22Rv1 (cell line): ENCODE data around the gene TEAD3.

Experiments
- ZFX ChIP-seq: fragments of 450-650 bp; IDR thresholded peaks from 2 replicates; pipeline ENCODE4 v1.6.1; 2017; ENCODE audit warnings: antibody characterized with exemption, borderline replicate concordance
- TF ChIP-seq, protein P1 (sequence below): fragments of 450-650 bp; IDR thresholded peaks from 2 replicates; pipeline ENCODE4 v1.5.1; 2017; ENCODE audit warnings: mild to moderate bottlenecking

DNA sequence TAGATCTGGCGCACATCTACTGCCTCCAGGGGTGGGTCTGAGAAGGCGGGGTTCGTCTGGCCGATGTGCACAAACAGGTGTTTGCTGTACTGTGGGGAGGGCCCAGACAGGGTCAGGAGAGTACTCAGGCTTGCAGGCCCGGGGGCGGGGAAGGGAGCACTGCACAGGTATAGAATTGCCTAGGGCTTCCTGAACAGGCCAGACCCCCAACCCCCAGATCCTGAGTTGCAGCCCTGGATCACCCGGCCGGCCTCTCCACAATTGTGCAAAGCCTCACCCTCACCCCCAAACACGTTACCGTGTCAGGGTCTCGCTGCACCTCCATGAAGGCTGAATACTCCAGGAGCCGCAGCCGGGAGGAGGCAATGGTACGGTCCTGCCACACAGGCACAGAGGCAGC, 20.9 kb downstream of the TEAD3 start:
- TF ChIP-seq, protein P1, sequence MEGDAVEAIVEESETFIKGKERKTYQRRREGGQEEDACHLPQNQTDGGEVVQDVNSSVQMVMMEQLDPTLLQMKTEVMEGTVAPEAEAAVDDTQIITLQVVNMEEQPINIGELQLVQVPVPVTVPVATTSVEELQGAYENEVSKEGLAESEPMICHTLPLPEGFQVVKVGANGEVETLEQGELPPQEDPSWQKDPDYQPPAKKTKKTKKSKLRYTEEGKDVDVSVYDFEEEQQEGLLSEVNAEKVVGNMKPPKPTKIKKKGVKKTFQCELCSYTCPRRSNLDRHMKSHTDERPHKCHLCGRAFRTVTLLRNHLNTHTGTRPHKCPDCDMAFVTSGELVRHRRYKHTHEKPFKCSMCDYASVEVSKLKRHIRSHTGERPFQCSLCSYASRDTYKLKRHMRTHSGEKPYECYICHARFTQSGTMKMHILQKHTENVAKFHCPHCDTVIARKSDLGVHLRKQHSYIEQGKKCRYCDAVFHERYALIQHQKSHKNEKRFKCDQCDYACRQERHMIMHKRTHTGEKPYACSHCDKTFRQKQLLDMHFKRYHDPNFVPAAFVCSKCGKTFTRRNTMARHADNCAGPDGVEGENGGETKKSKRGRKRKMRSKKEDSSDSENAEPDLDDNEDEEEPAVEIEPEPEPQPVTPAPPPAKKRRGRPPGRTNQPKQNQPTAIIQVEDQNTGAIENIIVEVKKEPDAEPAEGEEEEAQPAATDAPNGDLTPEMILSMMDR, result no peak
- no peak for TF ChIP-seq ZFX
